ENCODE data around the gene LYRM9. TPM values are rescaled to one million over a fixed set of nuclear protein-coding genes. Genes with fewer than 3 reads are reported as not detected.

The LYRM9 gene
- total and polyA plus RNA-seq, 9 of the 15 experiments (the other 6 are each of a cell fraction or from before 2014, with no cell fraction given) = 0.98 to 4.7 (median 1.8) TPM

- FAIRE-seq = no peak
- intact Hi-C loops (cut with micrococcal nuclease) (no loop called here), in situ Hi-C loops (cut with MboI) (no loop called here)
- 40% methylated on average over 3 of the region's 3 CpGs for WGBS (ENCODE audit: insufficient coverage, low coverage, missing lambda C conversion rate)
- Histone ChIP-seq H3K36me3 (ENCODE audit: control insufficient read depth, insufficient read depth, low read length) (no peaks in the 10 kb centered on the region), H3K9me3 (replicated peaks; ENCODE audit: control insufficient read depth, insufficient read depth, low read depth, low read length) (no peaks in the 10 kb centered on the region), H4K20me1 (replicated peaks; ENCODE audit: control insufficient read depth, insufficient read depth, low read length) (no peaks in the 10 kb centered on the region), H3K79me2 (ENCODE audit: control insufficient read depth, insufficient read depth, low read length) (no peaks in the 10 kb centered on the region), H3K9ac (ENCODE audit: insufficient read depth in 1 of 2, low read depth in 2 of 2, low read length in 2 of 2) (no peak overlapping the region), H3K27ac (ENCODE audit: extremely low read depth, low read depth, low read length) (no peak overlapping the region), H3K4me1 (replicated peaks in 1 of 2; ENCODE audit: control insufficient read depth in 2 of 2, insufficient read depth in 2 of 2, low read length in 2 of 2) (peaks cover 3% of the 10 kb centered on the region in 2 experiments; a peak in 3 of 5 replicates), H3K27me3 (ENCODE audit: control insufficient read depth in 2 of 2, insufficient read depth in 2 of 2, low read length in 2 of 2) (no peaks in the 10 kb centered on the region), H3K9me1 (ENCODE audit: control insufficient read depth, insufficient read depth, low read length) (no peaks in the 10 kb centered on the region), H2AFZ (ENCODE audit: low read depth, low read length) (no peak overlapping the region), H3K4me2 (ENCODE audit: insufficient read depth, low read length) (no peak overlapping the region), H3K4me3 (no peak overlapping the region)
- DNase-seq (ENCODE audit: extremely low read depth in 1 of 4, low spot score in 3 of 4) = no peak
- ChIA-PET CTCF (ENCODE audit: low intra/inter-chr PET ratio) (no interaction called here), POLR2A (no interaction called here)
- ATAC-seq = no peak
- no peak for TF ChIP-seq USF1 (CRISPR knock-in tag; IDR thresholded peaks at IDR 0.05)
- no peak for TF ChIP-seq ZNF696 (CRISPR knock-in tag; conservative IDR thresholded peaks at IDR 0.05)
- TF ChIP-seq NKRF (IDR thresholded peaks at IDR 0.05; ENCODE audit: borderline replicate concordance) = no peak
- no peak for TF ChIP-seq E2F3 (CRISPR knock-in tag; IDR thresholded peaks at IDR 0.05)
- BruUV-seq (replicated peaks) = no TSS peak
These were observed 28.4 kb upstream of the LYRM9 start for GRCh38 chr17:27921599-27921998.

Measured in K562 (cell line).